Endodermal cell (in vitro differentiated cells): ENCODE data around the gene CALD1. TPM values are rescaled to one million over a fixed set of nuclear protein-coding genes. Genes with fewer than 3 reads are reported as not detected.

Experiments
- DNase-seq: peaks from one replicate; pipeline ENCODE4 v3.0.0-alpha.2; 2017
- H3K27ac ChIP-seq: 2 replicates; pipeline ENCODE4 v1.5.1; 2013; ENCODE audit warnings: mild to moderate bottlenecking, low read depth, low read length, moderate library complexity
- H3K27me3 ChIP-seq: 2 replicates; pipeline ENCODE4 v1.6.1; 2013; ENCODE audit warnings: mild to moderate bottlenecking, low read length, moderate library complexity; ENCODE audit not compliant: insufficient read depth, control insufficient read depth, poor library complexity, severe bottlenecking
- H3K36me3 ChIP-seq: 2 replicates; pipeline ENCODE4 v1.7.0; 2013; ENCODE audit warnings: mild to moderate bottlenecking, low read length, moderate library complexity; ENCODE audit not compliant: control insufficient read depth, insufficient read depth
- H3K4me1 ChIP-seq: one replicate; pipeline ENCODE4 v1.7.0; 2013; ENCODE audit warnings: low read length; ENCODE audit not compliant: control insufficient read depth, insufficient read depth
- H3K4me3 ChIP-seq: 2 replicates; pipeline ENCODE4 v1.5.1; 2013; ENCODE audit warnings: mild to moderate bottlenecking, low read length, moderate library complexity
- H3K9ac ChIP-seq: 2 replicates; pipeline ENCODE4 v1.6.1; 2013; ENCODE audit warnings: mild to moderate bottlenecking, low read length, moderate library complexity; ENCODE audit not compliant: poor library complexity, severe bottlenecking; ENCODE audit errors: extremely low read depth
- H3K9me3 ChIP-seq: 2 replicates; pipeline ENCODE4 v1.6.1; 2013; ENCODE audit warnings: mild to moderate bottlenecking, low read length, moderate library complexity; ENCODE audit not compliant: control insufficient read depth
- H3K27ac Mint-ChIP-seq: 2 replicates; pipeline ENCODE4 v1.8.0; 2020; ENCODE audit warnings: mixed read lengths
- H3K27me3 Mint-ChIP-seq: 2 replicates; pipeline ENCODE4 v1.8.0; 2021; ENCODE audit warnings: mild to moderate bottlenecking, mixed read lengths; ENCODE audit not compliant: insufficient read depth
- H3K36me3 Mint-ChIP-seq: 2 replicates; pipeline ENCODE4 v1.8.0; 2020; ENCODE audit warnings: low read depth, mixed read lengths
- H3K4me1 Mint-ChIP-seq: 2 replicates; pipeline ENCODE4 v1.8.0; 2020; ENCODE audit warnings: mixed read lengths
- H3K4me3 Mint-ChIP-seq: 2 replicates; pipeline ENCODE4 v1.8.0; 2020; ENCODE audit warnings: mild to moderate bottlenecking, moderate library complexity, mixed read lengths
- H3K9me3 Mint-ChIP-seq: 2 replicates; pipeline ENCODE4 v1.8.0; 2020; ENCODE audit warnings: mild to moderate bottlenecking, mixed read lengths
- CTCF ChIP-seq: fragments of 200-600 bp; sonication (generic); conservative IDR thresholded peaks from 2 replicates; pipeline ENCODE4 v1.5.0; 2021; ENCODE audit warnings: antibody characterized with exemption, mild to moderate bottlenecking
- WGBS, 2 experiments: methylation state at CpG; one replicate each; pipeline versions ENCODE4 v1.1.5 to v1.1.7; 2013; ENCODE audit warnings: missing lambda C conversion rate in 2 of 2, mixed read lengths in 1 of 2; ENCODE audit not compliant: insufficient coverage in 1 of 2, insufficient read length in 1 of 2; 5-methylcytosine and 5-hydroxymethylcytosine counted together
- total RNA-seq, 2 donors: library from RNA; stranded (reverse); fragmentation: NEBNext Ultra II Directional in 1 of 2; extraction: Animal tissue kit (Norgen Biotek cat#: 25700) in 1 of 2; gene quantifications; 2 replicates in 1 of 2; 3 replicates in 1 of 2; pipeline ENCODE4 v1.2.1, GENCODE V29; 2021

Gene CALD1
- total RNA-seq, 2 donors from 2014 or later, result 111 to 132 TPM

GRCh38 chr7:134948246-134948645 lies 168.8 kb downstream of the CALD1 start:
- no peak overlapping the region for H3K27ac ChIP-seq
- H3K4me1 ChIP-seq, result no peaks in the 10 kb centered on the region
- H3K9me3 ChIP-seq, result no peaks in the 10 kb centered on the region
- H3K27me3 ChIP-seq, result no peaks in the 10 kb centered on the region
- H3K27me3 Mint-ChIP-seq, result no peaks in the 10 kb centered on the region
- no peak overlapping the region for H3K9ac ChIP-seq
- no peak overlapping the region for H3K27ac Mint-ChIP-seq
- DNase-seq, result no peak
- TF ChIP-seq CTCF, result no peak
- H3K36me3 Mint-ChIP-seq, result peaks cover 68% of the 10 kb centered on the region
- no peaks in the 10 kb centered on the region for H3K9me3 Mint-ChIP-seq
- no peak overlapping the region for H3K4me3 Mint-ChIP-seq
- H3K36me3 ChIP-seq, result peaks cover 79% of the 10 kb centered on the region
- H3K4me1 Mint-ChIP-seq, result peaks cover 1% of the 10 kb centered on the region
- WGBS, 2 experiments, result 94 to 100% methylated on average over 2 to 4 of the region's 4 CpGs
- no peak overlapping the region for H3K4me3 ChIP-seq

GRCh38 chr7:134948736-134949135 lies 169.3 kb downstream of the CALD1 start:
- Mint-ChIP-seq H3K9me3 (no peaks in the 10 kb centered on the region), H3K27ac (no peak overlapping the region), H3K36me3 (peaks cover 70% of the 10 kb centered on the region), H3K4me3 (no peak overlapping the region), H3K4me1 (no peaks in the 10 kb centered on the region), H3K27me3 (no peaks in the 10 kb centered on the region)
- WGBS, 2 experiments, result 96 to 100% methylated on average over 1 of the region's 1 CpG
- DNase-seq, result no peak
- Histone ChIP-seq H3K27me3 (no peaks in the 10 kb centered on the region), H3K36me3 (peaks cover 80% of the 10 kb centered on the region), H3K4me1 (no peaks in the 10 kb centered on the region), H3K4me3 (no peak overlapping the region), H3K27ac (no peak overlapping the region), H3K9me3 (no peaks in the 10 kb centered on the region), H3K9ac (no peak overlapping the region)
- TF ChIP-seq CTCF, result no peak

GRCh38 chr7:134949171-134949570 lies 169.7 kb downstream of the CALD1 start:
- Histone ChIP-seq H3K9me3 (no peaks in the 10 kb centered on the region), H3K27me3 (no peaks in the 10 kb centered on the region), H3K4me1 (no peaks in the 10 kb centered on the region), H3K9ac (no peak overlapping the region), H3K36me3 (peaks cover 85% of the 10 kb centered on the region), H3K4me3 (no peak overlapping the region), H3K27ac (no peak overlapping the region)
- no peaks in the 10 kb centered on the region for H3K9me3 Mint-ChIP-seq
- no peaks in the 10 kb centered on the region for H3K27me3 Mint-ChIP-seq
- no peak for TF ChIP-seq CTCF
- H3K36me3 Mint-ChIP-seq, result peaks cover 70% of the 10 kb centered on the region
- no peaks in the 10 kb centered on the region for H3K4me1 Mint-ChIP-seq
- 90 to 94% methylated on average over 3 of the region's 3 CpGs for WGBS, 2 experiments
- no peak overlapping the region for H3K4me3 Mint-ChIP-seq
- no peak for DNase-seq
- H3K27ac Mint-ChIP-seq, result no peak overlapping the region
